ENCODE results near the gene BTBD2.

DNA sequence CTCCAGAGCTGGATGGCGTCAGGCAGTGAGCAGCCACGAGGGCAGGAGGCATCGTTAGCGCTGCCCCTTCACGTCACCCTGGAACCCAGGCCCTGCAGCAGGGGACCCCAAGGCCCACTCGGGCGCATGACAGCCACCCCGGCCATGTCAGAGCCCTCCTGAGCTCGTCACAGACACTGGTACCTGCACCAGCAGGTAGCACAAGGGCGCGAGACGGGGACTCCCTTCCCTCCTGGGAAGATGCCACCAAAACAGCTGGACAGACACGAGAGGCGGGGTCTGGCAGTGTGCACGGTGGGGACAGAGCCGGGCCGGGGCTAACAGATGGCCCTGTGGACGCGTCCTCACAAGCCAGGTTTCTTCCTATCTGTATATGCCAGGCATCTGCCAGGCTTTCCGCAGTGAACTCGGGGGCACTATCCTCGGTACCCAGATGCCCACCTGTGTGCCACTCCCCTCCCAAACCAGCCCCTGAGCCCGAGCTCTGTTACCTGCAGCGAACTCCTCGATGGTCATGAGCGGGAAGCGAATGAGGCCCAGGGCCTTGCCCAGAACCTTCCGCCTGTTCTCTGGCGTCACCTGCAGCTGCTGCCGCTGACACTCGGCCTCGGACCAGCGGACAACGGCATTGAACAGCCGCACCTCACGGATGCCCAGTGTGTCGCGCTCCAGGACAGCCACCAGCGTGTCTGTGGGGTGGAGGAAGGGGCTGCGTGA lies 25.8 kb downstream of the BTBD2 start:
- TF ChIP-seq, protein P1, sequence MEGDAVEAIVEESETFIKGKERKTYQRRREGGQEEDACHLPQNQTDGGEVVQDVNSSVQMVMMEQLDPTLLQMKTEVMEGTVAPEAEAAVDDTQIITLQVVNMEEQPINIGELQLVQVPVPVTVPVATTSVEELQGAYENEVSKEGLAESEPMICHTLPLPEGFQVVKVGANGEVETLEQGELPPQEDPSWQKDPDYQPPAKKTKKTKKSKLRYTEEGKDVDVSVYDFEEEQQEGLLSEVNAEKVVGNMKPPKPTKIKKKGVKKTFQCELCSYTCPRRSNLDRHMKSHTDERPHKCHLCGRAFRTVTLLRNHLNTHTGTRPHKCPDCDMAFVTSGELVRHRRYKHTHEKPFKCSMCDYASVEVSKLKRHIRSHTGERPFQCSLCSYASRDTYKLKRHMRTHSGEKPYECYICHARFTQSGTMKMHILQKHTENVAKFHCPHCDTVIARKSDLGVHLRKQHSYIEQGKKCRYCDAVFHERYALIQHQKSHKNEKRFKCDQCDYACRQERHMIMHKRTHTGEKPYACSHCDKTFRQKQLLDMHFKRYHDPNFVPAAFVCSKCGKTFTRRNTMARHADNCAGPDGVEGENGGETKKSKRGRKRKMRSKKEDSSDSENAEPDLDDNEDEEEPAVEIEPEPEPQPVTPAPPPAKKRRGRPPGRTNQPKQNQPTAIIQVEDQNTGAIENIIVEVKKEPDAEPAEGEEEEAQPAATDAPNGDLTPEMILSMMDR (IDR thresholded peaks at IDR 0.05; ENCODE audit: poor library complexity), result no peak
- no peak for TF ChIP-seq EZH2phosphoT487 (IDR thresholded peaks at IDR 0.05; ENCODE audit: low read depth, severe bottlenecking, unreplicated experiment)
- TF ChIP-seq EZH2 (IDR thresholded peaks at IDR 0.05; ENCODE audit: borderline replicate concordance), result no peak

Measured in hepatocyte (in vitro differentiated cells).